ENCODE measurements around the gene SH3GL2.

SH3GL2 gene

DNA sequence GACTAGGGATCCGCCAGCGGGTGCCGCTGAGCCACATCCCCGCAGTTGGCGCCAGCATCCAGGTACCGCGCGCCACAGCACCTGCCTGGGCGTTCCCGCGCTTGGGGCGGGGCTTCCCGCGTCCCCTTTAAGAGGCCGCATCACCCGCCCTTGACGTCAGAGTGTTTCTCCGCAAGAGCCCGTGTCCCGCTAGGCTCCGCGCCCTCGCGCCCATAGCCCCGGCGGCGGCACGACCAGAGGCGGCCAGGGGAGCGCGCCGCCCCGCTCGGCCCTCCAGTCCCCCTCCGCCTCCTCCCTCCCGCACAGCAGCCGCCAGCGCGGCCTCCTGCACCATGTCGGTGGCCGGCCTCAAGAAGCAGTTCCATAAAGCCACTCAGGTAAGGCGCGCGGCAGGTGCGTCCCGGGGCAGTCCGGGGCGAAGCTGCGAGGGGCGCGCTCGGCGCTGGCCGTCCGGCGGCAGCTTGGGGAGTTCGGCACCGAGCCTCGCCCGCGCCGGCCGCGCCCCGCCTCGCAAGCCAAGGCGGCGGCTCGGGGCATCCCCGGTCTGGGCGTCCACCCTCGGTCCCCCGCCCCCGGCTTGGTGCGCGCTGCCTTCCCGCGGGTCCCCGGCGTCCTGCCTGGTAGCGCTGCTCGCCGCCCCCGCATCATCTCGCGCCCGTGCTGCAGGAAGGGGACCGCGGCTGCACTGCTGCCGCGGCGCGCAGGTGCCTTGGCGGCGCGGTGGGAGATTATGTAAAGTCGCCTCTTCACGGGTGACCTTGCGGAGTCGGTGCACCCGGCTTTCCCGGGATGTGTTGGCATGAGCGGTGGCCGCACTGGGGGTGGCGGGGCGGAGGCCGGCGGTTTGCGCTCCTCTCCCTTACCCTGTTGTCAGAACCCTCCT, at the start of gene SH3GL2:
SH3GL2 (plus strand) TSS at position 156 of the 883 bp plus-strand sequence.
- H3K4me3 ChIP-seq (ENCODE audit: low read depth, low read length), result no peak within 1 kb of the TSS
- TF ChIP-seq CTCF (IDR thresholded peaks at IDR 0.05; ENCODE audit: insufficient read depth, low read depth, low read length, missing control alignments), result no peak
- peak; percentile 7 for DNase-seq (ENCODE audit: low read depth)

- DNase-seq (ENCODE audit: low read depth), result peak; percentile 50
- H3K4me3 ChIP-seq (ENCODE audit: low read depth, low read length), result no peak overlapping the region
- peak; percentile 55 for TF ChIP-seq CTCF (IDR thresholded peaks at IDR 0.05; ENCODE audit: insufficient read depth, low read depth, low read length, missing control alignments)
Observed at GRCh38 chr9:17531642-17532254, 47.1 kb upstream of the SH3GL2 start.

- H3K4me3 ChIP-seq (ENCODE audit: low read depth, low read length), result no peak overlapping the region
- no peak for TF ChIP-seq CTCF (IDR thresholded peaks at IDR 0.05; ENCODE audit: insufficient read depth, low read depth, low read length, missing control alignments)
- DNase-seq (ENCODE audit: low read depth), result no peak
Observed at GRCh38 chr9:17532461-17532860, 46.4 kb upstream of the SH3GL2 start.

GRCh38 chr9:17535176-17535575, 43.7 kb upstream of the SH3GL2 start:
- TF ChIP-seq CTCF (IDR thresholded peaks at IDR 0.05; ENCODE audit: insufficient read depth, low read depth, low read length, missing control alignments), result no peak
- no peak for DNase-seq (ENCODE audit: low read depth)
- no peak overlapping the region for H3K4me3 ChIP-seq (ENCODE audit: low read depth, low read length)

DNA sequence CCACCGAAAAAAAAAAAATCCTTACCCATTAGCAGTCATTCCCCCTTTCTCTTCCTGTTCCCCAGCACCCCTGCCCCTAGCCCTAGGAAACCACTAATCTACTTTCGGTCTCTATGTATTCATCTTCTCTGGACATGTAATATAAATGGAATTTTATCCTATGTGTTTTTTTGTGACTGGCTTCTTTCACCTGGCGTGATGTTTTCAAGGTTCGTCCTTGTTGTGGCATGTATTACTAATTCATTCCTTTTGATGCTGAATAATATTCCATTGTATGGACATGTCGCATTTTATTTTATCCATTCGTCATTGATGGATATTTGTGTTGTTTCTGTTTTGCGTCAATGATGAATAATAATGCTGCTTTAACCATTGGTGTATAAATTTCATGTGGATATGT, 42.8 kb upstream of the SH3GL2 start:
- no peak overlapping the region for H3K4me3 ChIP-seq (ENCODE audit: low read depth, low read length)
- no peak for TF ChIP-seq CTCF (IDR thresholded peaks at IDR 0.05; ENCODE audit: insufficient read depth, low read depth, low read length, missing control alignments)
- DNase-seq (ENCODE audit: low read depth), result no peak

- DNase-seq (ENCODE audit: low read depth), result no peak
- TF ChIP-seq CTCF (IDR thresholded peaks at IDR 0.05; ENCODE audit: insufficient read depth, low read depth, low read length, missing control alignments), result no peak
- H3K4me3 ChIP-seq (ENCODE audit: low read depth, low read length), result no peak overlapping the region
Observed at GRCh38 chr9:17551023-17551422, 27.8 kb upstream of the SH3GL2 start.

Measured in GM12865 (cell line).